Fibroblast of skin of right quadriceps (primary cell): ENCODE results near the gene ZSCAN10.
A peak's percentile ranks its signal among the peaks of the same experiment; 100 is the strongest.
"Not testable (repeated sequence)": the region's sequence is repeated elsewhere in the genome, so short reads cannot be mapped to it uniquely, and the experiment has no call there.

ENCODE experiments used
- DNase-seq: peaks from one replicate; pipeline ENCODE4 v3.0.0-alpha.2; 2013

The ZSCAN10 gene

GRCh38 chr16:3059041-3059722 is 39.9 kb downstream of the ZSCAN10 start:
- peak; percentile 85 for DNase-seq

- peak; percentile 45 for DNase-seq
These were observed 40.7 kb downstream of the ZSCAN10 start for GRCh38 chr16:3058139-3059030.

GRCh38 chr16:3057181-3058138 is 41.6 kb downstream of the ZSCAN10 start:
- no peak for DNase-seq

GRCh38 chr16:3056336-3057180 is 42.5 kb downstream of the ZSCAN10 start:
- DNase-seq: no peak

GRCh38 chr16:3055734-3056115 is 43.4 kb downstream of the ZSCAN10 start:
- not testable (repeated sequence) for DNase-seq

- DNase-seq: no peak
These were observed 43.9 kb downstream of the ZSCAN10 start for GRCh38 chr16:3054965-3055733.

GRCh38 chr16:3053330-3053710 is 45.8 kb downstream of the ZSCAN10 start:
- not testable (repeated sequence) for DNase-seq

GRCh38 chr16:3052571-3053329 is 46.3 kb downstream of the ZSCAN10 start:
- DNase-seq: not testable (repeated sequence)

GRCh38 chr16:3051494-3051893 is 47.6 kb downstream of the ZSCAN10 start:
- no peak for DNase-seq

- no peak for DNase-seq
These were observed 48.1 kb downstream of the ZSCAN10 start for GRCh38 chr16:3051009-3051408.

GRCh38 chr16:3050487-3050886 is 48.6 kb downstream of the ZSCAN10 start:
- no peak for DNase-seq

GRCh38 chr16:3049921-3050481 is 49.1 kb downstream of the ZSCAN10 start:
- DNase-seq: no peak

- no peak for DNase-seq
These were observed 51.7 kb downstream of the ZSCAN10 start for GRCh38 chr16:3047387-3047720.

GRCh38 chr16:3046641-3047386 is 52.3 kb downstream of the ZSCAN10 start:
- no peak for DNase-seq

GRCh38 chr16:3045758-3046640 is 53.1 kb downstream of the ZSCAN10 start, which contains the start of gene MMP25:
MMP25 (plus strand) TSS chr16:3046561; CDS start chr16:3046918, 357 bp downstream.
- DNase-seq: no peak

- no peak for DNase-seq
These were observed 54.4 kb downstream of the ZSCAN10 start for GRCh38 chr16:3044708-3045107.

GRCh38 chr16:3042376-3042775 is 56.7 kb downstream of the ZSCAN10 start:
- no peak for DNase-seq

GRCh38 chr16:3038896-3039295 is 60.2 kb downstream of the ZSCAN10 start:
- DNase-seq: no peak
